Fibroblast of mammary gland (primary cell): ENCODE data around the gene ANKDD1B.

Experiments
- DNase-seq: peaks from one replicate; pipeline ENCODE4 v3.0.0-alpha.2; 2010; ENCODE audit warnings: low read depth
- H3K4me3 ChIP-seq: 2 replicates; pipeline ENCODE4 v1.5.1; 2011; ENCODE audit warnings: low read depth, mild to moderate bottlenecking, low read length, moderate library complexity; ENCODE audit not compliant: control insufficient read depth
- TF ChIP-seq, protein P1 (sequence below): conservative IDR thresholded peaks from 2 replicates; pipeline ENCODE4 v1.5.1; 2011; ENCODE audit warnings: low read depth, low read length, inconsistent platforms; ENCODE audit not compliant: control insufficient read depth, insufficient read depth

The ANKDD1B gene

GRCh38 chr5:75711151-75711550 lies 99.9 kb downstream of the ANKDD1B start:
- TF ChIP-seq, protein P1, sequence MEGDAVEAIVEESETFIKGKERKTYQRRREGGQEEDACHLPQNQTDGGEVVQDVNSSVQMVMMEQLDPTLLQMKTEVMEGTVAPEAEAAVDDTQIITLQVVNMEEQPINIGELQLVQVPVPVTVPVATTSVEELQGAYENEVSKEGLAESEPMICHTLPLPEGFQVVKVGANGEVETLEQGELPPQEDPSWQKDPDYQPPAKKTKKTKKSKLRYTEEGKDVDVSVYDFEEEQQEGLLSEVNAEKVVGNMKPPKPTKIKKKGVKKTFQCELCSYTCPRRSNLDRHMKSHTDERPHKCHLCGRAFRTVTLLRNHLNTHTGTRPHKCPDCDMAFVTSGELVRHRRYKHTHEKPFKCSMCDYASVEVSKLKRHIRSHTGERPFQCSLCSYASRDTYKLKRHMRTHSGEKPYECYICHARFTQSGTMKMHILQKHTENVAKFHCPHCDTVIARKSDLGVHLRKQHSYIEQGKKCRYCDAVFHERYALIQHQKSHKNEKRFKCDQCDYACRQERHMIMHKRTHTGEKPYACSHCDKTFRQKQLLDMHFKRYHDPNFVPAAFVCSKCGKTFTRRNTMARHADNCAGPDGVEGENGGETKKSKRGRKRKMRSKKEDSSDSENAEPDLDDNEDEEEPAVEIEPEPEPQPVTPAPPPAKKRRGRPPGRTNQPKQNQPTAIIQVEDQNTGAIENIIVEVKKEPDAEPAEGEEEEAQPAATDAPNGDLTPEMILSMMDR: no peak
- no peak for DNase-seq
- no peak overlapping the region for H3K4me3 ChIP-seq

GRCh38 chr5:75712091-75712490 lies 100.8 kb downstream of the ANKDD1B start:
- no peak for DNase-seq
- TF ChIP-seq, protein P1: no peak
- no peak overlapping the region for H3K4me3 ChIP-seq

DNA sequence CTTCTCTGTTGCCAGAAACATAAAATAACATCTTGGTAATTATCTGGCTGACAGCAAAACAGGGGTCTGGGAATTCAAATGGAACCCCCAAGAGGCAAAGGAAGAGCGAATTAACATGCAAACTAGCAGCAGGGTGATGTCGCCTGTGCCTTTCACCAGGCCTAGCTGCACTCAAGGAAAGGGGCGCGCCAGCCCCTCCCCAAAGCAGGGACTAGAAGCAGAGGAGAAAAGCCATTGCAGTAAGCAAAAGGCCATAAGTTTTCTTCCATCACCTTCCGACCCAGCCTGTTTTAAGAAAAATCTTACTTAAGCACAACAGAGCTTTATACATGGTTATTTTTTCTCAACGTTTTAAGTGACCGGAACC lies 105.4 kb downstream of the ANKDD1B start:
- TF ChIP-seq, protein P1: no peak
- H3K4me3 ChIP-seq: peak overlapping the region; percentile 94
- no peak for DNase-seq

DNA sequence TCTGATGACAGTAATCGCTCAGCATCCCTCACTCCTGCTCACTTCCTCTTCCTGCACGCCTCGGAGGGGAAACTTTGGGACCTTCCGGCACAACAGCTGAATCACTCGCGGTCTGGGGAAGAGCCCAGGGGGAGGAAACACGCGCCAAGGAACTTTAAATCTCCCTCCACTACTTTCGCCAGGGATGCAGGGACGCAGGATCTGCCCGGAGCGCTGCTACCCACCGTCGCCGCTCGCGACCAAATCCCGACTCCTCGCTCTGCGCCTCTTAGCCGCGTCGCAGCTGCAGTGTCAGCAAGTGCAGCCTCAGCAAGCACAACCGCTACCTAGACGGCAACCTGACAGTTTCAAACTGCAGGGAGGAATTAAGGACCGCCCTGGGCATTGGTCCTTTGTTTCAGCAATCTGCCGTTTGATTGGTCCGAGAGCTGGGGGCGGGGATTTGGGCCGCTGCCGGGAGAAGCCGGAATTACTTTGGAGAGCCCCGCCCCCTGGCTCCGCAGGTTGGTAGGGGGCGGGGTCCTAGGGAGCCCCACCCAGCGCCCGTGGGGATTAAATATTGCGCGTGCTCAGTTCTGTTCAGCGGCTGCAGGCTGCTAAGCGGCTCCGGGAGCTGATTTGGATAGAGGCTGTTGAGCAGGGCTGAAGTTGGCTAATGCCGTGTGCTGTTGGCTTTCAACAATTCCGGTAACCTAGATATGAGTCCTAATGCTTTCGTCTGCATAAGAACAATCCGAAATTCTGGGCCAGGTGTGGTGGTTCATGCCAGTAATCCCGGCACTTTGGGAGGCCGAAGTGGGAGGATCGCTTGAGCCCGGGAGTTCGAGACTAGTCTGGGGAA lies 106.0 kb downstream of the ANKDD1B start, which contains the start of gene POC5:
Gene POC5, minus strand, starts transcription at position 356 of the 841 bp plus-strand sequence. CDS start 4,500 bp downstream, outside the sequence.
- DNase-seq: peak; percentile 95
- TF ChIP-seq, protein P1: no peak
- H3K4me3 ChIP-seq: peak within 1 kb of the TSS; percentile 94

DNA sequence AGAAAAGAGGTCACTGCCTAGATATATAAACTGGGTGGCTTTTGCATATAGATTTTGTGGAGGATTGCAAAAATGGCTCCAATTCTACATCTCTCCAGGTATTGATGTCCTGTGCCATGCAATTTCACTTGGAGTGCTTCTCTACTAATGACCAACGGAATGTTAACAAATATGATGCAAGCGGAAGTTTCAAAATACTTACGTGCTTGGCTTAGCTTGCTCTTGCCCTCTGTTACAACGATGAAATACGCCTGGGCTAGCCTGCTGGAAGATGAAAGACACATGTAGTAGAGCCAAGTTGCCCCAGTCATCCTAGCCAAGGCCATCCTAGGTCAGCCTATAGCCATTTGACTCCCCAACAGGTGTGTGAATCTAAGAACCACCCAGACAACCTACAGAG lies 109.6 kb downstream of the ANKDD1B start:
- no peak overlapping the region for H3K4me3 ChIP-seq
- TF ChIP-seq, protein P1: no peak
- no peak for DNase-seq
